ENCODE data around the gene PPP1R36.

The PPP1R36 gene

GRCh38 chr14:64549791-64550620 lies at the start of gene PPP1R36:
TSS of gene PPP1R36 (plus strand) at chr14:64549961. CDS start at chr14:64549998, 37 bp downstream.
- TF ChIP-seq CTCF (conservative IDR thresholded peaks at IDR 0.05; ENCODE audit: low read depth, low read length), result no peak
- DNase-seq (ENCODE audit: low read depth), result no peak
- peak within 1 kb of the TSS; percentile 36 for H3K4me3 ChIP-seq (ENCODE audit: low read length)

- TF ChIP-seq CTCF (conservative IDR thresholded peaks at IDR 0.05; ENCODE audit: low read depth, low read length), result no peak
- H3K4me3 ChIP-seq (ENCODE audit: low read length), result no peak overlapping the region
Observed at GRCh38 chr14:64500088-64500487, 49.7 kb upstream of the PPP1R36 start.

GRCh38 chr14:64501411-64502171 lies 48.2 kb upstream of the PPP1R36 start:
- no peak overlapping the region for H3K4me3 ChIP-seq (ENCODE audit: low read length)
- no peak for TF ChIP-seq CTCF (conservative IDR thresholded peaks at IDR 0.05; ENCODE audit: low read depth, low read length)
- DNase-seq (ENCODE audit: low read depth), result no peak

More at GRCh38 chr14:64500088-64500487, 49.7 kb upstream of the PPP1R36 start:
- DNase-seq (ENCODE audit: low read depth), result no peak

GRCh38 chr14:64502456-64502855 lies 47.3 kb upstream of the PPP1R36 start:
- DNase-seq (ENCODE audit: low read depth), result no peak
- H3K4me3 ChIP-seq (ENCODE audit: low read length), result peak overlapping the region; percentile 85
- no peak for TF ChIP-seq CTCF (conservative IDR thresholded peaks at IDR 0.05; ENCODE audit: low read depth, low read length)

GRCh38 chr14:64502887-64503433 lies 46.8 kb upstream of the PPP1R36 start:
- peak overlapping the region; percentile 85 for H3K4me3 ChIP-seq (ENCODE audit: low read length)
- DNase-seq (ENCODE audit: low read depth), result no peak
- TF ChIP-seq CTCF (conservative IDR thresholded peaks at IDR 0.05; ENCODE audit: low read depth, low read length), result no peak

GRCh38 chr14:64503434-64504309 lies 46.1 kb upstream of the PPP1R36 start, which contains the start of gene ZBTB25:
TSS of gene ZBTB25 (minus strand) at chr14:64503838. CDS start at chr14:64490533, 13,305 bp downstream.
- no peak for TF ChIP-seq CTCF (conservative IDR thresholded peaks at IDR 0.05; ENCODE audit: low read depth, low read length)
- peak; percentile 66 for DNase-seq (ENCODE audit: low read depth)
- peak within 1 kb of the TSS; percentile 91 for H3K4me3 ChIP-seq (ENCODE audit: low read length)

All from retinal pigment epithelial cell (primary cell).